Kasumi-1 (cell line): ENCODE results near the gene JAGN1.
"Not testable (repeated sequence)": the region's sequence is repeated elsewhere in the genome, so short reads cannot be mapped to it uniquely, and the experiment has no call there.

Experiments
- DNase-seq, 2 experiments: peaks; one replicate each; lab custom pipeline; 2025; lab: John Stamatoyannopoulos, UW

JAGN1 gene

DNA sequence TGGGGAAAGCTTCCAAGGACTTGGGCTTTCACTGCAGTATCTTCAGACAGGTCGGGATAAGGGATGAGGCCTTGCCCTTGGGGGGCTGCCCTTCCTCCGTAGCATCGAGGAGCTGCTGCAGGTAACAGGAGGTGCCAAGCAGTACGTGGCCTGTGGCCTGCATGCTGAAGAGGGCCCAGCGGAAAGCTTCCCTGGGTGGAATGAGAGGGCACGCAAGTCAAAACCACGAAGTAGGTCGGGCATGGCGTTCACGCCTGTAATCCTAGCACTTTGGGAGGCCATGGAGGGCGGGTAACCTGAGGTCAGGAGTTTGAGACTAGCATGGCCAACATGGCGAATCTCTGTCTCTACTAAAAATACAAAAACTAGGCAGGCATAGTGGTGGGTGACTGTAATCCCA, 23.3 kb upstream of the JAGN1 start:
- no peak for DNase-seq

DNA sequence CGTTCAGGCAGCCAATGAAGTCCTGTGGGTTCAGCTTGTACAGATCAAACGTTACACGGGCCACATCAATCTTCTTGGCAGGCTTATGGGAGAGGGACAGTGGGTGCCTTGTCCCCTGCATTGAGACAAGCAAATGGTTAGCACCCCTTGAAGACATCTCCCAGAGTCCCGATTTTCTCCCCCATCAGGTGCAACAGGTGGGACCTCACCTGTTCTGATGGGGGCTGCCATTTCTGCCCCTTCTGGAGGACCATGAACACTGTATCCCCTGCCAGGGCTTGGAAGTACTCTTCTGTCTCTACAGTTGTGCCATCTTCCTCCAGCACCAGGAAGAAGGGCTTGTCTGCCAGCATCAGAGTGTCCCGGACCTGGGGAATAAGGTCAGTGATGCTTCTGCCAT, 20.5 kb upstream of the JAGN1 start:
- no peak for DNase-seq

DNA sequence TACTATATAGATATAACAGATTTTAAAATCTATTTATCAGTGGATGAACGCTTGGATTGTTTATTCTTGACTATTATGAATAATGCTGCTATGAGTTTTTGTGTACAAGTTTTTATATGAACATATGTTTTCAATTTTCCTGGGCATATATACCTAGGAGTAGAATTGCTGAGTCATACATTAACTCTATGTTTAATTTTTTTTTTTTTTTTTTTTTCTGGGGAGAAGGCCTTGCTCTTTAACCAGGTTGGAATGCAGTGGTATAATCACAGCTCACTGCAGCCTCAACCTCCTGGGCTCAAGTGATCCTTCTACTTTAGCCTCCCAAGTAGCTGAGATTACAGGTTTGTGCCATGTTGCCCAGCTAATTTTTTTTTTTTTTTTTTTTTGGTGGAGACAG, 19.4 kb upstream of the JAGN1 start:
- DNase-seq = no peak

DNA sequence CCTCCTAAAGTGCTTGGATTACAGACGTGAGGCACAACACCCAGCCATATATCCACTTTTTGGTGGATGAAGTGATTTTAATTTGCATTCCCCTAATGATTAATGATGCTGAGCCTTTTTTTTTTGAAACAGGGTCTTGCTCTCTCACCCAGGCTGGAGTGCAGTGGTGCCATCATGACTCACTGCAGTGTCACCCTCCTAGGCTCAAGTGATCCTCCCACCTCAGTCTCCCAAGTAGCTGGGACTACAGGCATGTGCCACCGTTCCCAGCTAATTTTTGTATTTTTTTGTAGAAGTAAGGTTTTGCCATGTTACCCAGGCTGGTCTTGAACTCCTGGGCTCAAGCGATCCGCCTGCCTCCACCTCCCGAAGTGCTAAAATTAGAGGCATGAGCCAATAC, 18.3 kb upstream of the JAGN1 start:
- DNase-seq = not testable (repeated sequence)

DNA sequence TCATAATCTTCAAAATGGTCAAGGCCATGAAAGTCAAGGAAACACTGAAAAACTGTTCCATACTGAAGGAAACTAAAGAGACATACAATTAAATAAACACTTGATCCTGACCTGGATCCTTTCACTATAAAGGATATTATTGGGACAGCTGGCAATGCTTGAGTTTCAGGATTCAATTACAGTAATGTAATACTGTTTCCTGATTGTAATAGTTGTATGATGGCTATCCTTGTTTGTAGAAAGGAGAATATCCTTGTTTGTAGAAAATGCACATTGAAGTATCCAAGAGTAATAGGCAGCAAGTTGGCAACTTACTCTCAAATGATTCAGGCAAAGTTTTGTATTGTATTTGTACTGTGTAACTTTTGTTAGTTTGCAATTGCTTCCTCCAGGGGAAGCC, 15.0 kb upstream of the JAGN1 start:
- DNase-seq = no peak

DNA sequence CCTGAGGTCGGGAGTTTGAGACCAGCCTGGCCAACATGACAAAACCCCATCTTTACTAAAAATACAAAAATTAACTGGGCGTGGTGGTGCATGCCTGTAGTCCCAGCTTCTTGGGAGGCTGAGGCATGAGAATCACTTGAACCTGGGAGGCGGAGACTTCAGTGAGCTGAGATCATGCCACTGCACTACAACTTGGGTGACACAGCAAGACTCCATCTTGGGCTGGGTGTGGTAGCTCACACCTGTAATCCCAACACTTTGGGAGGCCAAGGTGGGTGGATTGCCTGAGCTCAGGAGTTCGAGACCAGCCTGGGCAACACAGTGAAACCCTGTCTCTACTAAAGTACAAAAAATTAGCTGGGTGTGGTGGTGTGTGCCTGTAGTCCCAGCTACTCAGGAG, 14.2 kb upstream of the JAGN1 start:
- not testable (repeated sequence) for DNase-seq

DNA sequence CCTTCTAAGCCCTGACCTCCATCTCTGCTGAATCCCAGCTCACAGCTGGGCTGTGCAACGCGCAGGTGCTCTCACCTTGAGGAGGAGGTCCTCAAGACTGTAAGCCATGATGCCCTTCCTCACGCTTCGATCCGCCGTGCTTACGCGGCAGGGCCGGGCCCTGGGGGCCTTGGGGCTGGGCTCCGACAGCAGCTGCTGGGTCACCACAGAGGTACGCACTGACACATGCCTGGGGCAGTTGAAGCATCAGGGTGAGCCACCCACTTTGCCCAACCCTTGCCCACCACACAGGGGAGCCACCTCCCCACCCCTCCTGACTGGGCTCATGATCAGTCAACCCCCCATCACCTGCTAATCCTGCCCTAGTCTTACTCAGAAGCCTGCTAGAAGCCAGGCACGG, 13.4 kb upstream of the JAGN1 start:
- no peak for DNase-seq

DNA sequence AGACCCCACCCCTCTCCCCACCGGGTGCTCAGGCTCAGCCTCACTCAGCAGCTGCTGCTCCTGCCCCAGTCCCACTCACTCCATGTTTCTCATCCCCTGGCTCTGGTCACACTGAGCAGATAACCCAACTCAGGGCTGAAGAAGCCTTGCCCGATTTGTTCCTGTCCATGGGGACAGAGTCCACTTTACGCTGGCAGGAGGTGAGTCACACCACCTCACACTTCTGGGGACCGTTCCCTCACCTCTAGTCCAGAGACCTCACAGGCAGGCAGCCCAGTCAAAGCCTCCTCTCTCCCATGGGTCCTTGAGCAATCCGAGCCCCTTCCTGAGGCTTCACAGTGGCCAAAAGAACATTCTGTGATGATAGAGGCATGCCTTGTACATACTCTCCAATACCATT, 11.7 kb upstream of the JAGN1 start:
- DNase-seq = no peak

DNA sequence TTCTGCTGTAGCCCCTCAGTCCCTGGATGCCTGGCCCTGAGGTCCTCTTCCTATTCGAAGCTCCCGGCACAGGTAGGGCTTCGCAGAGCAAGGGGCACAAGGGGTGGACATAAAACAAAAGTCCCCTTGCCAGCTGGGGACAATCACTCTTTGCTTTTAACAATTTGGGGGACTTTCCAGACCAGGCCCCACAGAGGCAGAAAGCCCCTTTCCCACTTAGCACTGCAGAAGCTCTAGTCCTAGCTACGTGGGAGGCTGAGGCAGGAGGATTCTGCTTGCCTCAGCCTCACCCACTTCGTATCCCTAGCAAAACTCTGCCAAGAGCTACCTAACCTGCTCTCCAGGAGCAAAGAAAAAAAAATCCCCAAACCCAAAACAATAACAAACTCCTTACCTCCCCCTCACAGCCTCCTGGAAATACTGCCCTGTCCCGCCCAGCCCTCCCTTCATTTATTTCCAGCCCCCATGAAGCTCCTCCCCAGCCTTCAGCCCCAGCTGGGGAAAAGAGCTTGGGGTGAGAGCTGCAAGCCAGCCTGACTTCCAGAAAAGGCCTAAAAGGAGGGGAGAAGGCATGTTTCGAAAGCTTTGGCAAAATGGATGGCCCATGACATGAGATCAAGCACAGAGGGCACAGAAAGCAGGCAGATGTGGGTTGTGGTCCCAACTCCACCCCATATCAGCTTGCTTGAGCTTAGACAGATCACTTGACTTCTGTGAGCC, 10.4 kb upstream of the JAGN1 start, which contains the start of gene CIDEC:
Gene CIDEC, minus strand, starts transcription at position 424 of the 720 bp plus-strand sequence. CDS start 1,767 bp downstream, outside the sequence.
- no peak for DNase-seq

DNA sequence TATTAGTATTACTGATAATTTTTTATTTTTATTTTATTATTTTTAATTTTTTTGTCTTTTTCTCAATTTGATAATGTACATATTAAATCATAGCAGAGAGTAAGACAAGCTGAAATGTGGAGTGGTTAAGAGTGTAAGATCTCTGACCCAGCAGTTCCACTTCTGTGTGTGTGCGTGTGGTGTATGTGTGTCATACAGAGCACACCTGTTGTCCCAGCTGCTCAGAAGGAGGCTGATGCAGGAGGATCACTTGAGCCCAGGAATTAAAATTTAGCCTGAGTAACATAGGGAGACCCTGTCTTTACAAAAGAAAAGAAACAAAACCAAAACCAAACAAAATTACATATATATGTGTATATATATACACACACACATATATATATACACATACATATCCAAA, 9.0 kb upstream of the JAGN1 start:
- DNase-seq = no peak

DNA sequence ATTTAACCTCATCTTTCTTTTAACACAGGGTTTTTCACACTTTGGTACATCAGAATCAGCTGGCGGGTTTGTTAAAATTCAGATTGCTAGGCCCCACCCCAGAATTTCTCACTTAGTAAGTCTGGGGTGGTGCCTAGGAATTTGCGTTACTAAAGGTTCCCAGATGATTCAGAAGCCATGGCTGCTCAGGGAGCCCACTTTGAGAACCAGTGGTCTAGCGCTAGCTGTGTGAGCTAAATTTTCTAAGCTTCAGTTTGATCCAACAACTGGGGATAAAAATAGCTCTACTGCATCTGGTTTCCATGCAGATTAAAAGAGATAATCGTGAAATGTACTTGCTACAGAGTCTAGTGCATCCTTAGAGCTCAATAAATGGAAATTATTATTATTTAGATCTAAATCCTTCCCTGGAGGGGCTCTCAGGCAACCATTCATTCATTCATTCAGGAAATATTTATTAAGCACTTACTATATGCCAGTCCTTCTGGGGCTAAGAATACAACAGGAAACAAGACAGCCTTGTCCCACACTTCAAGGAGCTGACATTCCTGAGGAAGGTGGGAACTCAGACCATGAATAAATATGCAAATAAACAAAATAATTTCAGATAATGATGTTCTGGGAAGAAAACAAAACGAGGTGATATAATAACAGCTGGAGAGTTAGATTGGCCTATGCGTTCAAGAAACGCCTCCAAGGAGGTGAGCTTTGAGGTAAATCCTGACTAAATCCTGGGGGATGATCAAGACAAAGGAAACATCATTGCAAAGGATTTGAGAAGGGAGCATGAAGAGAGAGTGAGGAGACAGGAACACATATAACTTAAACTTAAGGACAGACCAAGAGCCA, 6.5 kb upstream of the JAGN1 start:
- DNase-seq = no peak

DNA sequence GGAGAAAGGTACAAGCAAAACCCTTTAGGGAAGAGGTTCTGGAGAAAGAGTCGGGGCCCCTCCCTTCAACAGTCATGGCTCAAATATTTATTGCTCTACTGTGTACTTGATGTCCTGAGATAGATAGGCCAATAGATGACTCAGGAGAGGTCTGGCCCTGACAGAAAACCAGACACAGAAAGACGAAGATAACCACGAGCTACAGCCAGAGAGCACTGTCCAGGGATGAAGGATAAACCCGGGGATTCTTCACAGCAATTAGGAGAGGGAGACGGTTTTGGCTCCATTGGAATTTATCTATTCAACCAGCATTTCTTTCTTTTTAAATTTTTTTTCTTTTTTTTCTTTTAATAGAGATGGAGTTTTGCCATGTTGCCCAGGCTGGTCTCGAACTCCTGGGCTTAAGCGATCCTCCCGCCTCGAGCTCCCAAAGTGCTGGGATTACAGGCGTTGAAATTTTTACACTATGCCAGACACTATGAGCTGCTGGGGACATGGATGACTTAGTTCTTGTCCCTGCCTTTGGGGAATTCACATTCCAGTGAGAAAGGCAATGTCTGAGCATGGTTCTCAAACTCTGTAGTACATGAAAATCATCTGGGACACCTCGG, 5.8 kb upstream of the JAGN1 start:
- DNase-seq = no peak

DNA sequence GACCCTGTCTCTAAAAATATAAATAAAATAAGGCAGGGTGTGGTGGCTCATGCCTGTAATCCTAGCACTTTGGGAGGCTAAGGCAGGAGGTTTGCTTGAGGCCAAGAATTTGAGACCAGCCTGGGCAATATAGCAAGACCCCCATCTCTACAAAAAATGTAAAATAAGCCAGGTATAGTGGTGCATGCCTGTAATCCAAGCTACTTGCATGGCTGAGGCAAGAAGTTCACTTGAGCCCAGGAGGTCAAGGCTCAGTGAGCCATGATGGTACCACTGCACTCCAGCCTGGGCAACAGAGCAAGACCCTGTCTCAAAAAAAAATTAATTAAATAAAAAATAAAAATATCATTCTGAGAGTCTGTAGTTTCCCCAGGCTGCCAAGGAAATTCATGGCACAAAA, 4.1 kb upstream of the JAGN1 start:
- no peak for DNase-seq

DNA sequence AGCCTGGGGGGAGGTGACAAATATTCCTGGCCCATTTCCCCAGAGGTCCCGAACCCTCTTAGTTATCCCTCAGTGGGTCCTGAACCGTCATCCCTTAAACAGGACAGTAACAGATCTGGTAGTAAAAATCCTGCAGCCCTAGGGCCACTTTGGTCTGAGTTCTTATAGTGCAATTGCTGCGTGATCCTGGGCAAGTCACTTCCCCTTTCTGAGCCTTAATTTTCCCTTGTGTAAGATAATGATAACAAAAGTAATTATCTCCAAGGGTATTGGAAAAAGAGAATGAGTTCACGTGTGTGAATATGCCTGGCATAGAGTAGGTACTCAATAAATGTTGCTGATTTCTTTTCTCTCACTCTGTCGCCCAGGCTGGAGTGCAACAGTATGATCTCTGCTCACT, 2.9 kb upstream of the JAGN1 start:
- no peak for DNase-seq

DNA sequence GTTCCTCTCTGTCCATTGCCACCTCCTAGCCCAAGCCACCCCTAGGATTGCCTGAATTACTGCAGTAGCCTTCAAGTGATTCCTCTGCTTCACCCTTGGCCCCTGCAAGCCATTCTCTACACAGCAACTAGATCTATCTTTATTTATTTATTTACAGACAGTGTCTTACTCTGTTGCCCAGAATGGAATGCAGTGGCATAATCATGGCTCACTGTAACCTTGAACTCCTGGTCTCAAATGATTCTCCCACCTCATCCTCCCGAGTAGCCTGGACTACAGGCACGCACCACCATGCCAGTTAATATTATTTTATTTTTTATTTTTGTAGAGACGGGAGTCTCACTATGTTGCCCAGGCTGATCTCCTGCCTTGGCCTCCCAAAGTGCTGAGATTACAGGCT, 1.9 kb upstream of the JAGN1 start:
- no peak for DNase-seq

DNA sequence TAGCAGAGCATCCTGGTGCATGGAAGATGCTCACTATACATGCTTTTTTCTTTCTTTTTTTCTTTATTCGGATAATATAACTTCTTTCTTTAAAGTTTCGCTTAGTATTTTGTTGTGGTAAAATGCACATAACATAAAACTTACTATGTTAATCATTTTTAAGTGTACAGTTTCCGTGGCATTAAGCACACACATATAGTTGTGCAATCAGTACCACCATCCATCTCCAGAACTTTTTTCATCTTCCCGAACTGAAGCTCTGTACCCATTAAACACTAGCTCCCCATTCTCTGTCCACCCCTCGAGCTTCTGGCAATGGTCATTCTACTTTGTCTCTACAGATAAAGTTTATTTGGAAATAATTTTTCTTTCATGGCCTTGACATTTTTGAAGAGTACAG, 1.0 kb upstream of the JAGN1 start:
- no peak for DNase-seq

DNA sequence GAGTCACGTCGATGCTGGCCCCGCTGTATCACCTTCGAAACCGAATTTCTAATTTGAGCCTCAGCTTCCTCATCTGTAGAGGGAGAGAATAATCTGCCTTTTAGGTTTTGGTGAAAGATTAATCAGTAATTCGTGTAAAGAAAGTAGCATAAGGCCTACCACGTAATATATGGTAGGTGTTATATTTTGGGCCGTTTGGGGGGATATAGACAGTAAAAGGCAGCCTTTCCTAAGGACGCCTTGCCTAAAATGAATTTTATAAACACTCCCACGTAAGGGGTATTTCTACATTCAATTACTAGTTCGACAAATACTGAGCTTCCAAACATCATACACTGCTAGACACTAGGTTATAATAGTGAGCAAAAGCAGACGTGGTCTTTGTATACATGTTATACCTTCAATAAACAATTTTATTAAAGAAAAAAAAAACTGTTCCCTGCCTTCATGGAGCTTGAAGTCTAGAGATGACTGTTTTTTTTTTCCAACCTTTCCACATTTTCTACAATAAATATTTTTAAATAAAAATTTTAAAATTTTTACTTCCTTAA, 737 bp downstream of the JAGN1 start:
- DNase-seq = no peak

DNA sequence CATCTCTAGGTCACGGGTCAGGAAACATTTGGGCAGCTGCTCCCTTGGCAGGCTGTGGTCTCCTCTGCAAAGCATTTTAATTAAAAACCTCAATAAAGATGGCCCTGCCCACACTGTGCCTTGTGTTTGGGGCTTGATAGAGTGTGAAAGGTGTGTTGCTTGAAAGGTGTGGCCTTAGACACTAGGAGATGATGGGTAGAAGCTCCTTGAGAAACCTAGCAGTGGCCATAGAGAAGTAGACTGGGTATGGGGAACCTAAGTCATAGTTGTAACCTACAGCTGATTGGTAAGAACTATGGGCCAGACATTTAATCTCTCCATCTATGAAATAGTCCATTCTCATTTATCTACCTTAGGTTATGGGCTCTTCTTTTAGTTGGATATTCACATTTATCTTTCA, 3.3 kb downstream of the JAGN1 start:
- DNase-seq = no peak

DNA sequence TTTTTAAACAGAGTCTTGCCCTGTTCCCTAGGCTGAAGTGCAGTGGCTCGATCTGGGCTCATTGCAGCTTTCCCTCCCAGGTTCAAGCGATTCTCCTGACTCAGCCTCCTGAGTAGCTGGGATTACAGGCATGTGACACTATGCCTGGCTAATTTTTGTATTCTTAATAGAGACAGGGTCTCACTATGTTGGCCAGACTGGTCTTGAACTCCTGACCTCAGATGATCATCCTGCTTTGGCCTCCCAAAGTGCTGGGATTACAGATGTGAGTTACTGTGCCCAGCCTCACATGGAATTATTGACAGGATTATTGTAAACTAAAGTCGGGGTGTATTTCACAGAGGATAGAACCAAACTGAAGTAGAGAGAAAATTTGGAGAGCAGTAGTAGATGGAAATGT, 5.3 kb downstream of the JAGN1 start:
- not testable (repeated sequence) for DNase-seq

DNA sequence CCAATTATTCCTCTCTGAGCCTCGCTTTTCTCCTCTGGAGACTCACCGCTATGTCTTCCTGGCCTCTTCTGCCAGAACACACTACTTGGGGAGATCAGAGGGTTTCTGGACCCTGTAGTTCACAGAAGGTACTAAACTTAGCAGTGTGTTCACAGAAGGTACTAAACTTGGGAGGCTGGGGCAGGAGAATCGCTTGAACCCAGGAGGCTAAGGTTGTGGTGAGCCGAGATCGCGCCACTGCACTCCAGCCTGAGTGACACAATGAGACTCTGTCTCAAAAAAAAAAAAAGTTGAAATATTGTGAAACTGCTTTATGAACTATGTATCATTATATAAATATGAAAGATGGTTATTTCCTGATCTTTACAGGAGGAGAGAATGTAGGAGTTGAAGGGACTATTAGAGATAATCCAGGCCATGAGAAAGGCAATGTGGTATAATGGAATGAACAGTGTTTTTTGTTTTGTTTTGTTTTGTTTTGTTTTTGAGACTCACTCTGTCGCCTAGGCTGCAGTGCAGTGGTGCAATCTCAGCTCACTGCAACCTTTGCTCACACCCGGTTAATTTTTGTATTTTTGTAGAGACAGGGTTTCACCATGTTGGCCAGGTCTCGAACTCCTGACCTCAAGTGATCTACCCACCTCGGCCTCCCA, 6.5 kb downstream of the JAGN1 start:
- DNase-seq = not testable (repeated sequence)

DNA sequence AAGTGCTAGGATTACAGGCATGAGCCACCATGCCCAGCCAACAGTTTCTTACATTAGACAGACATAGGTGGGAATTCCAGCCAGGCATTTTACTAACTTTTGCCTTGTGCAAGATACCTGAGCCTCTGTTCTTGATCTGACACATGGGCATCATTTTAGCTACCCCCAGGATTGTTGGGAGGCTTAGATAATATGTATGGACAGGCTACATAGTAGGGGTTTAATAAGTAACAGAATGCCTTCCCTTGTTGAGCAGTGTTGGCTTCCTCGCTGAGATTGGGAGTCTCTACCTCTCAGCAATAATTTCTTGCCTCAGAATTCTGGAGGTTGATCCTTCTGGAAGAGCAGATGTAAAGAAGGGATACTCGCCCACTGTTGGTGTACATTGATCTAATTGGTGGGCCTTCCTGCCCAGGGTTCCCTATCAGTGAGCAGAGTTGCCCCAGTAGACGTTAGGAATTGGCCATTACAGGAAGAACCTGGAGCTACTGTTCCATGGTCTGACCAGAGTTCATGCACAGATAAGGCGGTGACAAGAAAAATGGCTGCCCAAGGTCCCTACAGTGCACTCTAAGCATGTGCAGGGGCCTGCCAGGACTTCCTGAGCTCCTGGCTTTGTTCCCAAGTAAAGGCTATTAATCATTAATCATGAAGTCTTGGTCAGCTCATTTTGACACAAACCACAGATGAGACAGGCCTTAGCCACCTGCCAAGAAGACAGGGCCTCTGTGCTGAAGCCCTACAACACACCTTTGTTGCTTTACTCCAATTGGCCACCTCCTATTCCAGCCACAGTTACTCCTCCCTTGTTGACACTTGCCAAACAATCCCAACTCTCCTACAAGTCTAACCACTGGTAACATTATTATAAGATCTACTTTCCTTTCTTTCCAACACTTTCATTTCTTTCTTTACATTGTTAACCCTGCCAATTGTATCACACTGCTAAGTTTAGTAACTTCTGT, 7.3 kb downstream of the JAGN1 start:
- DNase-seq = no peak
